Measurements from ENCODE around the gene ADPRHL1.

The ADPRHL1 gene

GRCh38 chr13:113364311-113364889 lies 88.9 kb downstream of the ADPRHL1 start:
- peak overlapping the region; percentile 64 to 73 (median 69) for H3K4me3 Mint-ChIP-seq
- H3K27ac Mint-ChIP-seq = no peak overlapping the region
- H3K27me3 Mint-ChIP-seq (ENCODE audit: low read depth) = peaks cover 10% of the 10 kb centered on the region
- no peaks in the 10 kb centered on the region for H3K36me3 Mint-ChIP-seq (ENCODE audit: low read depth)
- no peaks in the 10 kb centered on the region for H3K9me3 Mint-ChIP-seq
- H3K4me1 Mint-ChIP-seq = no peaks in the 10 kb centered on the region
- TF ChIP-seq CTCF (IDR thresholded peaks at IDR 0.05; ENCODE audit: unreplicated experiment in 3 of 3) = no peak

- no peaks in the 10 kb centered on the region for H3K9me3 Mint-ChIP-seq
- TF ChIP-seq CTCF (IDR thresholded peaks at IDR 0.05; ENCODE audit: unreplicated experiment in 3 of 3) = no peak
- no peaks in the 10 kb centered on the region for H3K4me1 Mint-ChIP-seq
- H3K36me3 Mint-ChIP-seq (ENCODE audit: low read depth) = no peaks in the 10 kb centered on the region
- H3K4me3 Mint-ChIP-seq = peak overlapping the region; percentile 42 to 68 (median 46)
- H3K27ac Mint-ChIP-seq = peak overlapping the region in 1 of 3 experiments; percentile 78
- peaks cover 10% of the 10 kb centered on the region for H3K27me3 Mint-ChIP-seq (ENCODE audit: low read depth)
These were observed 91.9 kb downstream of the ADPRHL1 start for GRCh38 chr13:113361406-113361805.

GRCh38 chr13:113360446-113360845 lies 92.8 kb downstream of the ADPRHL1 start:
- Mint-ChIP-seq H3K27ac (no peak overlapping the region), H3K36me3 (ENCODE audit: low read depth) (peaks cover 3% of the 10 kb centered on the region), H3K4me3 (peak overlapping the region in 1 of 3 experiments; percentile 17), H3K9me3 (no peaks in the 10 kb centered on the region), H3K4me1 (no peaks in the 10 kb centered on the region), H3K27me3 (ENCODE audit: low read depth) (peaks cover 10% of the 10 kb centered on the region)
- no peak for TF ChIP-seq CTCF (IDR thresholded peaks at IDR 0.05; ENCODE audit: unreplicated experiment in 3 of 3)

GRCh38 chr13:113359571-113359970 lies 93.7 kb downstream of the ADPRHL1 start:
- Mint-ChIP-seq H3K4me1 (no peaks in the 10 kb centered on the region), H3K36me3 (ENCODE audit: low read depth) (peaks cover 4% of the 10 kb centered on the region), H3K4me3 (no peak overlapping the region), H3K27me3 (ENCODE audit: low read depth) (peaks cover 10% of the 10 kb centered on the region), H3K27ac (no peak overlapping the region), H3K9me3 (no peaks in the 10 kb centered on the region)
- no peak for TF ChIP-seq CTCF (IDR thresholded peaks at IDR 0.05; ENCODE audit: unreplicated experiment in 3 of 3)

GRCh38 chr13:113358653-113359190 lies 94.6 kb downstream of the ADPRHL1 start:
- H3K27me3 Mint-ChIP-seq (ENCODE audit: low read depth) = peaks cover 10% of the 10 kb centered on the region
- H3K4me3 Mint-ChIP-seq = peak overlapping the region in 1 of 3 experiments; percentile 37
- H3K27ac Mint-ChIP-seq = peak overlapping the region in 1 of 3 experiments; percentile 69
- H3K9me3 Mint-ChIP-seq = no peaks in the 10 kb centered on the region
- TF ChIP-seq CTCF (IDR thresholded peaks at IDR 0.05; ENCODE audit: unreplicated experiment in 3 of 3) = no peak
- H3K36me3 Mint-ChIP-seq (ENCODE audit: low read depth) = peaks cover 4% of the 10 kb centered on the region
- no peaks in the 10 kb centered on the region for H3K4me1 Mint-ChIP-seq

- no peak overlapping the region for H3K27ac Mint-ChIP-seq
- H3K9me3 Mint-ChIP-seq = no peaks in the 10 kb centered on the region
- H3K36me3 Mint-ChIP-seq (ENCODE audit: low read depth) = peaks cover 7% of the 10 kb centered on the region
- H3K27me3 Mint-ChIP-seq (ENCODE audit: low read depth) = peaks cover 5% of the 10 kb centered on the region
- H3K4me3 Mint-ChIP-seq = no peak overlapping the region
- no peak for TF ChIP-seq CTCF (IDR thresholded peaks at IDR 0.05; ENCODE audit: unreplicated experiment in 3 of 3)
- H3K4me1 Mint-ChIP-seq = no peaks in the 10 kb centered on the region
These were observed 95.8 kb downstream of the ADPRHL1 start for GRCh38 chr13:113357529-113357928.
